ENCODE results near the gene KCTD16.
A peak's percentile ranks its signal among the peaks of the same experiment; 100 is the strongest.

KCTD16 gene

DNA sequence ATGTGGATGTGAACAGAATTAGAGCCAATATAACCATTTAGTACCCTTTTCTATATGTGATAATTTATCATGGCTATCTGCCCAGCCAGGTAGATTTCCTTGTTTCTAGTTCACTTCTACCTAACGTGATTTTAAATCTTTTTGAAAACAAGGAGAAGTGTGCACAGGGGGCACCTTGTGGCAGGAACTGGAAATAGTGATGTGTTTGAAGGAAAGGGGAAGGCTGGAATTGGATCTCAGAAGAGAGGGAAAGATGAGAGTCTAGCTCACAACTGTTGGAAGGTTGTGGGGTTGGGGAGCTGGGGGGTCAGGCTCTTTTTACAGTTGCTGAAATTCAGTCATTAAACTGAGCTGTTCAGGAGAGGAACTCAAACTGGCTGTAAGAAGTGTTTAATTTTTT, 219.5 kb downstream of the KCTD16 start:
- no peak overlapping the region for H3K27ac ChIP-seq
- TF ChIP-seq ZFX (IDR thresholded peaks at IDR 0.05; ENCODE audit: borderline replicate concordance) = no peak
- TF ChIP-seq, protein P1, sequence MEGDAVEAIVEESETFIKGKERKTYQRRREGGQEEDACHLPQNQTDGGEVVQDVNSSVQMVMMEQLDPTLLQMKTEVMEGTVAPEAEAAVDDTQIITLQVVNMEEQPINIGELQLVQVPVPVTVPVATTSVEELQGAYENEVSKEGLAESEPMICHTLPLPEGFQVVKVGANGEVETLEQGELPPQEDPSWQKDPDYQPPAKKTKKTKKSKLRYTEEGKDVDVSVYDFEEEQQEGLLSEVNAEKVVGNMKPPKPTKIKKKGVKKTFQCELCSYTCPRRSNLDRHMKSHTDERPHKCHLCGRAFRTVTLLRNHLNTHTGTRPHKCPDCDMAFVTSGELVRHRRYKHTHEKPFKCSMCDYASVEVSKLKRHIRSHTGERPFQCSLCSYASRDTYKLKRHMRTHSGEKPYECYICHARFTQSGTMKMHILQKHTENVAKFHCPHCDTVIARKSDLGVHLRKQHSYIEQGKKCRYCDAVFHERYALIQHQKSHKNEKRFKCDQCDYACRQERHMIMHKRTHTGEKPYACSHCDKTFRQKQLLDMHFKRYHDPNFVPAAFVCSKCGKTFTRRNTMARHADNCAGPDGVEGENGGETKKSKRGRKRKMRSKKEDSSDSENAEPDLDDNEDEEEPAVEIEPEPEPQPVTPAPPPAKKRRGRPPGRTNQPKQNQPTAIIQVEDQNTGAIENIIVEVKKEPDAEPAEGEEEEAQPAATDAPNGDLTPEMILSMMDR (IDR thresholded peaks at IDR 0.05) = peak; percentile 32

DNA sequence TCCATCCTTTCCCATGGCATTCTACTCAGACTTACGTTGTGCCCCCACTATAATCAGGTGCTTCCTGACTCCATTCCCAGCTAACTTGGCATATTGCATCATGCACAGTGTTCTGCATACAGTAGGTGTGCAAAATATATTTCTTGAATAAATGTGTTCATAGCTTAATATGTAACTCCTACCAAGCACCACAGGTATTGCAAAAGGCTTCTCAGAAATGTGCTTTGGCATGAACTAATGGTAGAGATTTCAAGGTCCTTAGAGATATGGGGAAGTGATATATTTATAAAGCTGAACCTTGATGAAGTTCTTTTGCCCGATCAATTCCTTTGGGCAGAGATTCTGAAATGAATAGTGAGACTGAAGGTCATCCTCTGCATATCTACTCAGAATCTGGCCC, 220.4 kb downstream of the KCTD16 start:
- no peak for TF ChIP-seq ZFX (IDR thresholded peaks at IDR 0.05; ENCODE audit: borderline replicate concordance)
- TF ChIP-seq, protein P1 (IDR thresholded peaks at IDR 0.05) = no peak
- H3K27ac ChIP-seq = no peak overlapping the region

DNA sequence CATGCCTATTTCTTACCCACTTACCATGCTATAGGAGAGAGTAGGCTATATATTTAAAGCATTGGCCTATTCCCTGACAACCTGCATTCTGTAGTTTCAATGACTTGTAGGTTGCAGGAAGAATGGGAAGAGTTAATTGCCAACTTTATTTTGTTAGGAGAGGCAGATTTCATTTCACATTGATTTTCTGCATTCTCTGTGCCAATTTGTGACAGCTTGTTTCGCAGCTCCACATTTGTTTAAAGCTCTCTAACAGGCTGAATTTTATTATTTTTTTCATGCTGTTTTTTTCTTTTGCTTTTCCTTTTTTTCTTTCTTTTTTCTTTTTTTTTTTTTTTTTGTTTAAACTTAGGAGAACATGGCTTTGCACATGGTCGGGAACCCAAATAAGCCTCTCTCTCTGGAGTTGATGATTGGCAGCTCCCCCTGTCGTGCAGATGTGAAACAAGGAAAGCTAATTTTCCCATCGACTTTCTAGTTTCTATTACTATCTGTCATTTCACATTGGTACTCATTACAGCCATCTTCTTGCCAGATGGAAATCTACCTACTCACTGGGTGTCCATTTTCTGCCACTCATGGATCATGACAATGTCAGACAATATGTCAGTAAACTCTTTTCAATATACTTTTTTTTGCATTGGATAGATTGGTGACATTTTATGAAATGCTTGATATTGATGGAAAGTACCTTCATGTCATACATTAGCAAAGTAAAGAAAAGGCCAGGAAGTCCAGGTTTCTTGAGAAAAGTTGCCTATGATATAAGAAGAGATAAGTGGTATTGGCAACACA, 223.2 kb downstream of the KCTD16 start:
- TF ChIP-seq, protein P1 (IDR thresholded peaks at IDR 0.05) = no peak
- TF ChIP-seq ZFX (IDR thresholded peaks at IDR 0.05; ENCODE audit: borderline replicate concordance) = no peak
- H3K27ac ChIP-seq = no peak overlapping the region

DNA sequence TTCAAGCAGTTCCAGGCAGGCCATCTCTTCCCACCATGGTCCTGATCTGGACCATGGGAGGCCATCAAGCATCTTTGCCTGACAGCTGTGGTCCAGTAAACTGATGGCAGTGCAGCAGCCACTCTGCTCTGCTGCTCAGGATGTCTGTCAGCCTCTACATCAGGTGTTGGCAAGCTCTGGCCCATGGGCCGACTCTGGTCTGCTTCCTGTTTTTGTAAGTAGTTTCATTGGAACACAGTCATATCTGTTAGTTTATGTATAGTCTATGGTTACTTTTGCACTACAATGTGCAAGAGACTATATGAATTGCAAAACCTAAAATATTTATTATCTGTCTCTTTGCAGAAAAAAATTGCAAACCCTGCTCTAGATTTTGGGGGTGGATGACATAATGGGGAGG, 225.0 kb downstream of the KCTD16 start:
- no peak overlapping the region for H3K27ac ChIP-seq
- TF ChIP-seq, protein P1 (IDR thresholded peaks at IDR 0.05) = no peak

DNA sequence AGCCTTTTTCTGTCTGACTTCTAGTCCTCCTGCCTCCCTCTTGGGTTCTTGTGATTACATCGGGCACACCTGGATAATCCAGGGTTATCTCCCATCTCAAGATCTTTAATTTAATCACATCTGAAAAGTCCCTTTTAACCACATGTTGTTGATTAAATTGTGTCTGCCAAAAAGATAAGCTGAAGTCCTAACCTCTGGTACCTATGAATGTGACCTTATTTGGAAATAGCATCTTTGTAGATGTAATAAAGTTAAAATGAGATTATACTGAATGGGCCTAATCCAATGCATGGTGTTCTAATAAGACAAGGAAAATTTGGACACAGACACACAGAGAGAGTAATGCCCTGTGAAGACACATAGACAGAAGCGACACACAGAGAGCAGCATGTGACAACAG, 232.4 kb downstream of the KCTD16 start:
- H3K27ac ChIP-seq = no peak overlapping the region
- TF ChIP-seq ZFX (IDR thresholded peaks at IDR 0.05; ENCODE audit: borderline replicate concordance) = no peak
- TF ChIP-seq, protein P1 (IDR thresholded peaks at IDR 0.05) = no peak

DNA sequence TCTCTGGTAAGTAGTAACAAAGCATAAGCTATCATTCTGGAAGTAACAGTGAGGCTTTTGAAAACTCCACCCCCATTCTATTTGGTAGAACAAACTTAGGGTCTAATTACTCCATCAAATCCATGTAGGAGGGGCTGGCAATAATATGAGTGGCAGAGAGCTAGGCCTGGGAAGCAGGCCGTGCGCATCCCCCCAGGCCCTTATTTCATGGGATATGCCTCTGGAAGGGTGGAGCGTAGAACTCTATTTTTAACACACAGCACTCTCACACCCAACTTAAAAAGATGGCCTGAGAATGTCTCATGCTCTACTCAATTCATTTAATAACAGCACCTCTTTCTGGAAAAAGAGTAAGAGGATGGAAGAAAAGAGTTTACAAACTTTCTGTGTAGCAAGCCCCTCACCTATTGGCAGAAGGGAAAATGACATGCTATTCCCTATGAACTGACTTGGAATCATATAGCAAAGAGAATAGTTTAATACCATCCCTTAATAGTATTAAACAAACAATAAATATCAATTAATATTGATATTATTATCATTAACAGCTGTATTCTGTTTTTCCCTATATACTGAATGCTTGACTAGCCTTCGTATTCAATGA, 233.2 kb downstream of the KCTD16 start:
- no peak for TF ChIP-seq ZFX (IDR thresholded peaks at IDR 0.05; ENCODE audit: borderline replicate concordance)
- TF ChIP-seq, protein P1 (IDR thresholded peaks at IDR 0.05) = no peak
- H3K27ac ChIP-seq = no peak overlapping the region

DNA sequence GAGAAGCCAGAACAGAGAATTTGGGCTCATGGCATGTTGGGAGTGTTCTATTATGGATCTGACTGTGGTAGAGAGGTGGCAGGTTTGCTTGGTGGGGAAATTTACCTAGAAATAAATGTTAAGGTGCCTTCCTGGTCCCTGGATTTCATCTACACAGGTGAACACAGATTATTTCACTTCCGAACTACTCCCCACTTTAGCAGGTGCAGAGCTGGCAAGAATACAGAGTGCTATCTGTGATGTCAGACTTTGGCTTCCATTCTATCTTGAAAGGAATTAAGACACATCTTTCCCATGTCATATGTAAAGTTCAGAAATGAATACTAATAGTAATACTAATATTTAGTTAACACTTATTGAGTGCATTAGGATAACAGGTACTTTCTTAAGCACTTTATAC, 234.0 kb downstream of the KCTD16 start:
- TF ChIP-seq, protein P1 (IDR thresholded peaks at IDR 0.05) = no peak
- no peak for TF ChIP-seq ZFX (IDR thresholded peaks at IDR 0.05; ENCODE audit: borderline replicate concordance)
- no peak overlapping the region for H3K27ac ChIP-seq
